ENCODE measurements around the gene DMWD.

The DMWD gene

GRCh38 chr19:45770192-45771101, 22.2 kb downstream of the DMWD start:
- DNase-seq (ENCODE audit: low read depth in 2 of 2) = peak; percentile 85 to 87

GRCh38 chr19:45769821-45770191, 22.8 kb downstream of the DMWD start:
- peak; percentile 35 to 39 for DNase-seq (ENCODE audit: low read depth in 2 of 2)

- DNase-seq (ENCODE audit: low read depth in 2 of 2) = peak; percentile 93 to 95
These were observed 23.5 kb downstream of the DMWD start, which contains the start of gene SIX5 for GRCh38 chr19:45768984-45769782. Gene SIX5 (minus strand): TSS chr19:45769252. CDS start chr19:45768844, 408 bp downstream.

- peak in 1 of 2 donors; percentile 45 for DNase-seq (ENCODE audit: low read depth in 2 of 2)
These were observed 24.0 kb downstream of the DMWD start for GRCh38 chr19:45768655-45768983.

GRCh38 chr19:45767881-45768654, 24.6 kb downstream of the DMWD start:
- no peak for DNase-seq (ENCODE audit: low read depth in 2 of 2)

- DNase-seq (ENCODE audit: low read depth in 2 of 2) = no peak
These were observed 25.2 kb downstream of the DMWD start for GRCh38 chr19:45767410-45767880.

- no peak for DNase-seq (ENCODE audit: low read depth in 2 of 2)
These were observed 25.7 kb downstream of the DMWD start for GRCh38 chr19:45766869-45767346.

GRCh38 chr19:45766296-45766868, 26.3 kb downstream of the DMWD start:
- no peak for DNase-seq (ENCODE audit: low read depth in 2 of 2)

- DNase-seq (ENCODE audit: low read depth in 2 of 2) = no peak
These were observed 26.8 kb downstream of the DMWD start for GRCh38 chr19:45765702-45766295.

- DNase-seq (ENCODE audit: low read depth in 2 of 2) = no peak
These were observed 27.5 kb downstream of the DMWD start for GRCh38 chr19:45764945-45765701.

GRCh38 chr19:45764475-45764874, 28.2 kb downstream of the DMWD start:
- DNase-seq (ENCODE audit: low read depth in 2 of 2) = no peak

- DNase-seq (ENCODE audit: low read depth in 2 of 2) = no peak
These were observed 28.9 kb downstream of the DMWD start for GRCh38 chr19:45763691-45764294.

- DNase-seq (ENCODE audit: low read depth in 2 of 2) = no peak
These were observed 29.6 kb downstream of the DMWD start for GRCh38 chr19:45762870-45763631.

- DNase-seq (ENCODE audit: low read depth in 2 of 2) = no peak
These were observed 30.9 kb downstream of the DMWD start for GRCh38 chr19:45761714-45762113.

GRCh38 chr19:45758921-45759320, 33.7 kb downstream of the DMWD start:
- no peak for DNase-seq (ENCODE audit: low read depth in 2 of 2)

GRCh38 chr19:45757695-45758094, 35.0 kb downstream of the DMWD start:
- DNase-seq (ENCODE audit: low read depth in 2 of 2) = no peak

- no peak for DNase-seq (ENCODE audit: low read depth in 2 of 2)
These were observed 38.3 kb downstream of the DMWD start for GRCh38 chr19:45754323-45754722.

- no peak for DNase-seq (ENCODE audit: low read depth in 2 of 2)
These were observed 39.1 kb downstream of the DMWD start for GRCh38 chr19:45753548-45753947.

- no peak for DNase-seq (ENCODE audit: low read depth in 2 of 2)
These were observed 40.0 kb downstream of the DMWD start for GRCh38 chr19:45752639-45753038.
